ENCODE data around the gene OR51M1. TPM values are rescaled to one million over a fixed set of nuclear protein-coding genes. Genes with fewer than 3 reads are reported as not detected.

The OR51M1 gene
- total RNA-seq, 1 experiment from 2014 or later: not detected

DNA sequence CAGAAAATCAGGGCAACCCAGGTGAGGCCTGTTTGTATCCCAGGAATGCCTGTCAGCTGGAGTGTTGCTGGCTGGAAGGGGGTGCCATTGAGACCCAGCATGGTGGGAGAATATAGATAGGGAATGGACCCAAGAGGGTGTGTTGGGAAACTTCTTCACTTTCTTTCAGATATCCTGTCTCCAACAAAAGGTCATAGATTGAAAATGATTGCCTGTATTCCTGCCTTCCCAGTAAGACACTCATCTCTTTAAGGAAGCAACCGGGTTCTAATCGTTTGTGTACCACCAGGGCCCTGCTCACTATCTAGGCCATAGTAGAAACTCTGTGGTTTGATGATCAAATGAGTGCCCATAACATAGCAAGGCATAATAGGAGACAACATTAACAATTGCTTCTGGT lies 57.8 kb downstream of the OR51M1 start, which contains the start of gene OR51I1:
Gene OR51I1, minus strand, starts transcription at position 101 of the 400 bp plus-strand sequence. Its CDS starts 0 bp downstream, at position 101.
- BruUV-seq (replicated peaks): no TSS peak
- H3K36me3 ChIP-seq (ENCODE audit: control insufficient read depth in 1 of 2, insufficient read depth in 2 of 2, low read length in 2 of 2): peaks cover 11 to 67% of the 10 kb centered on the region in 2 experiments
- H3K4me1 ChIP-seq (ENCODE audit: control insufficient read depth in 1 of 2, insufficient read depth in 2 of 2, low read length in 2 of 2): peaks cover 0 to 33% of the 10 kb centered on the region in 2 experiments; a peak in 2 of 4 replicates
- H3K4me2 ChIP-seq (ENCODE audit: low read length): no peak within 1 kb of the TSS
- DNase-seq (ENCODE audit: low read depth, low spot score) (no peak), ATAC-seq (no peak; the same call in 1 of the 2 replicates)
- ChIA-PET POLR2A (no interaction called here), RAD21 (ENCODE audit: low non-redundant PET in 1 of 2, low total read pairs in 2 of 2, uncharacterized antibody in 2 of 2, unreplicated experiment in 2 of 2) (no interaction called here), CTCF (no interaction called here)
- H4K20me1 ChIP-seq (ENCODE audit: insufficient read depth): peaks cover 36% of the 10 kb centered on the region; the same call in 1 of the 2 replicates
- H2AFZ ChIP-seq (ENCODE audit: low read depth, low read length, poor library complexity, severe bottlenecking): no peak within 1 kb of the TSS
- H3K79me2 ChIP-seq (ENCODE audit: insufficient read depth, low read length): peaks cover 100% of the 10 kb centered on the region
- intact Hi-C loops (cut with micrococcal nuclease): no loop called here
- H3K9me2 ChIP-seq (ENCODE audit: insufficient read depth): no peaks in the 10 kb centered on the region
- H3K4me3 ChIP-seq (replicated peaks in 1 of 2; ENCODE audit: low read depth in 1 of 2, low read length in 2 of 2): no peak within 1 kb of the TSS
- no peak within 1 kb of the TSS for H3K27ac ChIP-seq (ENCODE audit: low read depth, low read length)
- no peaks in the 10 kb centered on the region for H3K9me3 ChIP-seq (ENCODE audit: control insufficient read depth in 1 of 2, insufficient read depth in 1 of 2, low read depth in 1 of 2, low read length in 2 of 2)
- no peaks in the 10 kb centered on the region for H3K27me3 ChIP-seq (ENCODE audit: insufficient read depth, low read length)
- TF ChIP-seq, protein P1, sequence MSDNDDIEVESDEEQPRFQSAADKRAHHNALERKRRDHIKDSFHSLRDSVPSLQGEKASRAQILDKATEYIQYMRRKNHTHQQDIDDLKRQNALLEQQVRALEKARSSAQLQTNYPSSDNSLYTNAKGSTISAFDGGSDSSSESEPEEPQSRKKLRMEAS (IDR thresholded peaks at IDR 0.05): no peak
- TF ChIP-seq, protein P2, sequence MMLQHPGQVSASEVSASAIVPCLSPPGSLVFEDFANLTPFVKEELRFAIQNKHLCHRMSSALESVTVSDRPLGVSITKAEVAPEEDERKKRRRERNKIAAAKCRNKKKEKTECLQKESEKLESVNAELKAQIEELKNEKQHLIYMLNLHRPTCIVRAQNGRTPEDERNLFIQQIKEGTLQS (IDR thresholded peaks at IDR 0.05): no peak
- no peak for TF ChIP-seq SIN3A (IDR thresholded peaks at IDR 0.05; ENCODE audit: low read depth)
- TF ChIP-seq EGR1 (IDR thresholded peaks at IDR 0.05; ENCODE audit: low read depth): no peak
- H3K9ac ChIP-seq (ENCODE audit: low read length): no peak within 1 kb of the TSS

Other genes starting within 250 kb of the OR51M1 start
- not detected for gene OR52A5, start 245.5 kb upstream of the OR51M1 start, total RNA-seq (2021; ENCODE audit: unreplicated experiment)
- gene OR52A1, start 229.1 kb upstream of the OR51M1 start, total RNA-seq (2021; ENCODE audit: unreplicated experiment): not detected
- not detected for gene OR51V1, start 183.1 kb upstream of the OR51M1 start, total RNA-seq (2021; ENCODE audit: unreplicated experiment)
- gene HBB, start 156.7 kb upstream of the OR51M1 start, total RNA-seq (2021; ENCODE audit: unreplicated experiment): not detected
- not detected for gene HBD, start 149.3 kb upstream of the OR51M1 start, total RNA-seq (2021; ENCODE audit: unreplicated experiment)
- gene HBG1, start 134.0 kb upstream of the OR51M1 start, total RNA-seq (2021; ENCODE audit: unreplicated experiment): 3.6 TPM
- gene HBG2, start 129.0 kb upstream of the OR51M1 start, total RNA-seq (2021; ENCODE audit: unreplicated experiment): 48.1 TPM
- gene HBE1, start 113.9 kb upstream of the OR51M1 start, total RNA-seq (2021; ENCODE audit: unreplicated experiment): 212 TPM
- 43.7 TPM for gene OR51B4, start 81.9 kb upstream of the OR51M1 start, total RNA-seq (2021; ENCODE audit: unreplicated experiment)
- 17.1 TPM for gene OR51B2, start 59.5 kb upstream of the OR51M1 start, total RNA-seq (2021; ENCODE audit: unreplicated experiment)
- gene OR51B5, start 40.3 kb upstream of the OR51M1 start, total RNA-seq (2021; ENCODE audit: unreplicated experiment): 140 TPM
- gene OR51B6, start 32.3 kb upstream of the OR51M1 start, total RNA-seq (2021; ENCODE audit: unreplicated experiment): not detected
- gene OR51Q1, start 38.3 kb downstream of the OR51M1 start, total RNA-seq (2021; ENCODE audit: unreplicated experiment): not detected
- gene OR51I1, start 57.7 kb downstream of the OR51M1 start, total RNA-seq (2021; ENCODE audit: unreplicated experiment): 23.1 TPM
- gene OR51I2, start 65.5 kb downstream of the OR51M1 start, total RNA-seq (2021; ENCODE audit: unreplicated experiment): not detected
- not detected for gene OR52D1, start 104.9 kb downstream of the OR51M1 start, total RNA-seq (2021; ENCODE audit: unreplicated experiment)
- not detected for gene UBQLN3, start 126.1 kb downstream of the OR51M1 start, total RNA-seq (2021; ENCODE audit: unreplicated experiment)
- gene UBQLNL, start 132.9 kb downstream of the OR51M1 start, total RNA-seq (2021; ENCODE audit: unreplicated experiment): not detected
- gene OR52H1, start 164.7 kb downstream of the OR51M1 start, total RNA-seq (2021; ENCODE audit: unreplicated experiment): not detected
- gene OR52B6, start 197.1 kb downstream of the OR51M1 start, total RNA-seq (2021; ENCODE audit: unreplicated experiment): not detected
- 3.0 TPM for gene TRIM6, start 212.8 kb downstream of the OR51M1 start, total RNA-seq (2021; ENCODE audit: unreplicated experiment)
- gene TRIM34, start 241.2 kb downstream of the OR51M1 start, total RNA-seq (2021; ENCODE audit: unreplicated experiment): 0.42 TPM

Data from HCT116 (cell line).